Tibial nerve (tissue), 4 donors: ENCODE data around the gene SCIN.

Source experiments
- EP300 ChIP-seq, 2 donors: sonication (generic); formaldehyde crosslinking; IDR thresholded peaks; one replicate each; pipeline ENCODE4 v1.6.1; 2017; ENCODE audit warnings: antibody characterized with exemption in 2 of 2, mild to moderate bottlenecking in 1 of 2
- POLR2A ChIP-seq, 2 donors: fragments of 450-650 bp; IDR thresholded peaks; one replicate each; pipeline ENCODE4 v1.6.1; 2017; ENCODE audit warnings: antibody characterized with exemption in 2 of 2, mild to moderate bottlenecking in 2 of 2, moderate library complexity in 2 of 2
- TF ChIP-seq, protein P1 (sequence below), 5 experiments: fragments of 200-600 bp in 3 of 5; fragments of 450-650 bp in 2 of 5; sonication (generic) in 3 of 5; IDR thresholded peaks; one replicate each; pipeline ENCODE4 v1.5.1; 2016 to 2019; ENCODE audit warnings: antibody characterized with exemption in 5 of 5, mild to moderate bottlenecking in 3 of 5, moderate library complexity in 2 of 5

DNA sequence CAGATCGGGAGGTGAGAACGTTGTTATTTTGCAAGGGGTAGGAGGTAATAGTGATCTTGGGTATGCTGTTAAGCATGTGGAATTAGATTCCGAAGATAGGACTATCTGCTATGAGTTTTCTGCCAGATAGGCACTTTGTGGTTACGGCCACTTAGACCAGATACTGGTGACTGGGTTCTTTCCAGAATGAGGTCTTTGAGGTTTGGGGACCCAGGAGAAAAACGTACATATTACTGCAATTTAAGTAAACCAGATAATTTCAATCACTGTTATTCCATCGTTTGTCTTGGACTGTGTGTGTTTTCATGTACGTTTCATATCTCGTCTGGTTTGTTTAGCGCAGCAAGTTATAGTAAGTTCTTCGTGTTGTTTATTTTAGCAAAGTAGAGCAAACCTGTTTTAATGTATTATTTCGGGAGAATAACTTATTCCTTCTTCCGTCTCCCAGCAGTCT, 117.2 kb downstream of the SCIN start:
- TF ChIP-seq, protein P1, sequence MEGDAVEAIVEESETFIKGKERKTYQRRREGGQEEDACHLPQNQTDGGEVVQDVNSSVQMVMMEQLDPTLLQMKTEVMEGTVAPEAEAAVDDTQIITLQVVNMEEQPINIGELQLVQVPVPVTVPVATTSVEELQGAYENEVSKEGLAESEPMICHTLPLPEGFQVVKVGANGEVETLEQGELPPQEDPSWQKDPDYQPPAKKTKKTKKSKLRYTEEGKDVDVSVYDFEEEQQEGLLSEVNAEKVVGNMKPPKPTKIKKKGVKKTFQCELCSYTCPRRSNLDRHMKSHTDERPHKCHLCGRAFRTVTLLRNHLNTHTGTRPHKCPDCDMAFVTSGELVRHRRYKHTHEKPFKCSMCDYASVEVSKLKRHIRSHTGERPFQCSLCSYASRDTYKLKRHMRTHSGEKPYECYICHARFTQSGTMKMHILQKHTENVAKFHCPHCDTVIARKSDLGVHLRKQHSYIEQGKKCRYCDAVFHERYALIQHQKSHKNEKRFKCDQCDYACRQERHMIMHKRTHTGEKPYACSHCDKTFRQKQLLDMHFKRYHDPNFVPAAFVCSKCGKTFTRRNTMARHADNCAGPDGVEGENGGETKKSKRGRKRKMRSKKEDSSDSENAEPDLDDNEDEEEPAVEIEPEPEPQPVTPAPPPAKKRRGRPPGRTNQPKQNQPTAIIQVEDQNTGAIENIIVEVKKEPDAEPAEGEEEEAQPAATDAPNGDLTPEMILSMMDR (IDR thresholded peaks at IDR 0.05), result no peak
- TF ChIP-seq POLR2A (IDR thresholded peaks at IDR 0.05) (no peak), EP300 (IDR thresholded peaks at IDR 0.05) (no peak)
